Smooth muscle cell (in vitro differentiated cells): ENCODE results near the gene KRTAP5-6. TPM values are rescaled to one million over a fixed set of nuclear protein-coding genes. Genes with fewer than 3 reads are reported as not detected.

Experiments used
- DNase-seq: peaks from one replicate; lab custom pipeline; 2025; ENCODE audit not compliant: unreplicated experiment; lab: John Stamatoyannopoulos, UW
- H2AFZ ChIP-seq: fragments of 200-600 bp; sonication (generic); 2 replicates; pipeline ENCODE4 v1.6.0; 2016; ENCODE audit warnings: antibody characterized with exemption, low read depth, mild to moderate bottlenecking
- H3F3A ChIP-seq: fragments of 200-600 bp; sonication (generic); 2 replicates; pipeline ENCODE4 v1.6.0; 2017; ENCODE audit warnings: antibody characterized with exemption, low read depth
- H3K27ac ChIP-seq: fragments of 200-600 bp; sonication (generic); 2 replicates; pipeline ENCODE4 v1.5.1; 2016; ENCODE audit warnings: low read depth, mild to moderate bottlenecking
- H3K27me3 ChIP-seq: fragments of 200-600 bp; sonication (generic); 2 replicates; pipeline ENCODE4 v1.6.1; 2016; ENCODE audit warnings: low read depth, mild to moderate bottlenecking
- H3K36me3 ChIP-seq: fragments of 200-600 bp; sonication (generic); 2 replicates; pipeline ENCODE4 v1.5.1; 2016; ENCODE audit warnings: low read depth
- H3K4me1 ChIP-seq: fragments of 200-600 bp; sonication (generic); 2 replicates; pipeline ENCODE4 v1.5.1; 2016; ENCODE audit warnings: low read depth
- H3K4me2 ChIP-seq: fragments of 200-600 bp; sonication (generic); 2 replicates; pipeline ENCODE4 v1.6.0; 2016; ENCODE audit warnings: mild to moderate bottlenecking
- H3K4me3 ChIP-seq: fragments of 200-600 bp; sonication (generic); 2 replicates; pipeline ENCODE4 v1.5.1; 2016; ENCODE audit warnings: mild to moderate bottlenecking
- H3K79me2 ChIP-seq: fragments of 200-600 bp; sonication (generic); 2 replicates; pipeline ENCODE4 v1.6.0; 2016; ENCODE audit warnings: low read depth, mild to moderate bottlenecking
- H3K9ac ChIP-seq: fragments of 200-600 bp; sonication (generic); 2 replicates; pipeline ENCODE4 v1.6.0; 2016; ENCODE audit warnings: low read depth
- H3K9me3 ChIP-seq: fragments of 200-600 bp; sonication (generic); replicated peaks from 2 replicates; pipeline ENCODE4 v1.5.1; 2016; ENCODE audit warnings: low read depth
- H4K20me1 ChIP-seq: fragments of 200-600 bp; sonication (generic); 2 replicates; pipeline ENCODE4 v1.6.0; 2016; ENCODE audit warnings: low read depth
- CTCF ChIP-seq: fragments of 200-600 bp; sonication (generic); IDR thresholded peaks from 2 replicates; pipeline ENCODE4 v1.5.1; 2017; ENCODE audit warnings: borderline replicate concordance, mild to moderate bottlenecking, antibody characterized with exemption; ENCODE audit not compliant: insufficient read depth, poor library complexity, severe bottlenecking
- WGBS: methylation state at CpG from one replicate; pipeline ENCODE4 v1.1.7; 2016; ENCODE audit warnings: low lambda C conversion rate; 5-methylcytosine and 5-hydroxymethylcytosine counted together
- polyA plus RNA-seq: library from polyadenylated mRNA; unstranded; fragments of >200 nt; fragmentation: Nextera tagmentation; extraction: Ambion mirVana; gene quantifications from 2 replicates; pipeline ENCODE4 v1.2.1, GENCODE V29; 2016
- total RNA-seq: library from RNA; depleted of rRNA; stranded (reverse); fragments of >200 nt; gene quantifications from 2 replicates; pipeline ENCODE4 v1.2.3, GENCODE V29; 2014

Gene KRTAP5-6
- total and polyA plus RNA-seq, 2 experiments from 2014 or later = not detected

GRCh38 chr11:1650034-1650917 is 46.7 kb upstream of the KRTAP5-6 start:
- DNase-seq = no peak
- H3K4me2 ChIP-seq = no peak overlapping the region
- H3K9ac ChIP-seq = no peak overlapping the region
- H3K9me3 ChIP-seq = no peaks in the 10 kb centered on the region
- H3K27ac ChIP-seq = no peak overlapping the region
- H3F3A ChIP-seq = peaks cover 7% of the 10 kb centered on the region
- H4K20me1 ChIP-seq = no peaks in the 10 kb centered on the region
- no peaks in the 10 kb centered on the region for H3K27me3 ChIP-seq
- no peaks in the 10 kb centered on the region for H3K79me2 ChIP-seq
- TF ChIP-seq CTCF = no peak
- H3K36me3 ChIP-seq = no peaks in the 10 kb centered on the region
- H3K4me1 ChIP-seq = peaks cover 10% of the 10 kb centered on the region
- no peak overlapping the region for H3K4me3 ChIP-seq
- 87% methylated on average over 15 of the region's 15 CpGs for WGBS
- no peak overlapping the region for H2AFZ ChIP-seq

GRCh38 chr11:1650918-1651262 is 46.1 kb upstream of the KRTAP5-6 start:
- no peaks in the 10 kb centered on the region for H3K9me3 ChIP-seq
- H3K36me3 ChIP-seq = no peaks in the 10 kb centered on the region
- H4K20me1 ChIP-seq = no peaks in the 10 kb centered on the region
- H3K27ac ChIP-seq = no peak overlapping the region
- no peaks in the 10 kb centered on the region for H3K79me2 ChIP-seq
- no peak overlapping the region for H3K9ac ChIP-seq
- TF ChIP-seq CTCF = no peak
- H3K4me1 ChIP-seq = peaks cover 10% of the 10 kb centered on the region
- WGBS = 84% methylated on average over 5 of the region's 5 CpGs
- H3K4me2 ChIP-seq = no peak overlapping the region
- H3K27me3 ChIP-seq = no peaks in the 10 kb centered on the region
- no peak overlapping the region for H2AFZ ChIP-seq
- H3K4me3 ChIP-seq = no peak overlapping the region
- no peak for DNase-seq
- H3F3A ChIP-seq = peaks cover 7% of the 10 kb centered on the region

GRCh38 chr11:1651411-1651980 is 45.5 kb upstream of the KRTAP5-6 start:
- Histone ChIP-seq H4K20me1 (no peaks in the 10 kb centered on the region), H3K36me3 (no peaks in the 10 kb centered on the region), H3K9ac (no peak overlapping the region), H3K9me3 (no peaks in the 10 kb centered on the region), H3F3A (peaks cover 7% of the 10 kb centered on the region), H3K4me2 (peak overlapping the region; percentile 48), H3K27me3 (no peaks in the 10 kb centered on the region), H3K79me2 (no peaks in the 10 kb centered on the region), H3K27ac (peak overlapping the region; percentile 15), H3K4me1 (peaks cover 10% of the 10 kb centered on the region), H3K4me3 (no peak overlapping the region), H2AFZ (peak overlapping the region; percentile 43)
- no peak for TF ChIP-seq CTCF
- WGBS = 52% methylated on average over 7 of the region's 7 CpGs
- no peak for DNase-seq
